Stimulated activated CD4-positive, alpha-beta T cell treated with anti-CD3 and anti-CD28 coated beads, Interleukin-2, amount 100 ng/mL, for 48 hours (primary cell): ENCODE measurements around the gene GRB7.
"Not testable (repeated sequence)": the region's sequence is repeated elsewhere in the genome, so short reads cannot be mapped to it uniquely, and the experiment has no call there.

Source experiments
- DNase-seq, 2 donors: peaks; one replicate each; pipeline ENCODE4 v3.0.0-alpha.2; 2020

GRB7 gene

GRCh38 chr17:39736319-39737165 is 1.2 kb upstream of the GRB7 start:
- no peak for DNase-seq

GRCh38 chr17:39737206-39737759 is 455 bp upstream of the GRB7 start:
- no peak for DNase-seq

- DNase-seq = peak in 1 of 2 donors; percentile 48
Observed at GRCh38 chr17:39738568-39738901, 797 bp downstream of the GRB7 start.

- no peak for DNase-seq
Observed at GRCh38 chr17:39738983-39739884, 1.5 kb downstream of the GRB7 start.

- no peak for DNase-seq
Observed at GRCh38 chr17:39739885-39740356, 2.2 kb downstream of the GRB7 start.

GRCh38 chr17:39740357-39741111 is 2.8 kb downstream of the GRB7 start:
- DNase-seq = no peak

GRCh38 chr17:39742126-39742855 is 4.6 kb downstream of the GRB7 start:
- DNase-seq = no peak

GRCh38 chr17:39742856-39743436 is 5.2 kb downstream of the GRB7 start:
- DNase-seq = no peak

- no peak for DNase-seq
Observed at GRCh38 chr17:39744075-39744835, 6.5 kb downstream of the GRB7 start.

- DNase-seq = no peak
Observed at GRCh38 chr17:39744836-39745215, 7.1 kb downstream of the GRB7 start.

GRCh38 chr17:39745335-39746144 is 7.8 kb downstream of the GRB7 start:
- DNase-seq = no peak

GRCh38 chr17:39746145-39746461 is 8.4 kb downstream of the GRB7 start:
- no peak for DNase-seq

- no peak for DNase-seq
Observed at GRCh38 chr17:39747745-39748144, 10.0 kb downstream of the GRB7 start.

GRCh38 chr17:39748444-39749034 is 10.8 kb downstream of the GRB7 start:
- not testable (repeated sequence) for DNase-seq

- DNase-seq = no peak
Observed at GRCh38 chr17:39750131-39751015, 12.6 kb downstream of the GRB7 start.

GRCh38 chr17:39751016-39751543 is 13.3 kb downstream of the GRB7 start:
- no peak for DNase-seq

GRCh38 chr17:39751637-39752036 is 13.9 kb downstream of the GRB7 start:
- DNase-seq = no peak

- no peak for DNase-seq
Observed at GRCh38 chr17:39752241-39752881, 14.6 kb downstream of the GRB7 start.
